WTC11 (cell line): Measurements from ENCODE around the gene OSR1. TPM values are rescaled to one million over a fixed set of nuclear protein-coding genes. Genes with fewer than 3 reads are reported as not detected.

ENCODE experiments used
- ATAC-seq: fragments of 200-7000 bp; cut with Tn5 transposase; 2 replicates; pipeline ENCODE4 v1.10.0; 2021; ENCODE audit warnings: mild to moderate bottlenecking, moderate library complexity
- CTCF ChIA-PET: fragments of 300-600 bp; sonication (Branson Sonifier 250); formaldehyde crosslinking; loops from one replicate; lab custom pipeline; 2021; ENCODE audit warnings: antibody characterized with exemption; lab: Charles Lee
- POLR2A ChIA-PET: fragments of 350-600 bp; sonication (Branson Sonifier 250); formaldehyde crosslinking; loops from one replicate; lab custom pipeline; 2021; ENCODE audit warnings: antibody characterized with exemption; lab: Charles Lee
- DNase-seq: peaks from one replicate; pipeline ENCODE4 v3.0.0; 2021; ENCODE audit warnings: low spot score
- H3K27ac Mint-ChIP-seq: 2 replicates; pipeline ENCODE4 v1.8.0; 2021; ENCODE audit warnings: mixed read lengths
- H3K27me3 Mint-ChIP-seq: 2 replicates; pipeline ENCODE4 v1.8.0; 2021; ENCODE audit warnings: low read depth, mild to moderate bottlenecking, moderate library complexity, mixed read lengths
- H3K36me3 Mint-ChIP-seq: 2 replicates; pipeline ENCODE4 v1.8.0; 2021; ENCODE audit warnings: mixed read lengths
- H3K4me1 Mint-ChIP-seq: 2 replicates; pipeline ENCODE4 v1.8.0; 2022; ENCODE audit warnings: mixed read lengths
- H3K4me3 Mint-ChIP-seq: 2 replicates; pipeline ENCODE4 v1.8.0; 2021; ENCODE audit warnings: mild to moderate bottlenecking, moderate library complexity, mixed read lengths
- H3K9me3 Mint-ChIP-seq: 2 replicates; pipeline ENCODE4 v1.8.0; 2021; ENCODE audit warnings: mixed read lengths
- ATF1 ChIP-seq: sonication (generic); formaldehyde crosslinking; IDR thresholded peaks from 2 replicates; pipeline ENCODE4 v1.8.1; 2023; ENCODE audit warnings: mild to moderate bottlenecking, moderate library complexity, missing genetic modification reagents
- MYBL2 ChIP-seq: sonication (generic); formaldehyde crosslinking; IDR thresholded peaks from 2 replicates; pipeline ENCODE4 v1.8.1; 2023; ENCODE audit warnings: mild to moderate bottlenecking, moderate library complexity, missing genetic modification reagents
- SMAD4 ChIP-seq: sonication (generic); formaldehyde crosslinking; IDR thresholded peaks from 2 replicates; pipeline ENCODE4 v1.8.0; 2022; ENCODE audit warnings: mild to moderate bottlenecking, missing genetic modification reagents
- TEAD1 ChIP-seq: sonication (generic); formaldehyde crosslinking; IDR thresholded peaks from 2 replicates; pipeline ENCODE4 v1.8.0; 2022; ENCODE audit warnings: mild to moderate bottlenecking, missing genetic modification reagents
- ZBTB21 ChIP-seq: sonication (generic); formaldehyde crosslinking; IDR thresholded peaks from 2 replicates; pipeline ENCODE4 v1.8.1; 2023; ENCODE audit warnings: mild to moderate bottlenecking, missing genetic modification reagents, borderline replicate concordance
- ZNF121 ChIP-seq: sonication (generic); formaldehyde crosslinking; IDR thresholded peaks from 2 replicates; pipeline ENCODE4 v1.8.0; 2023; ENCODE audit warnings: missing genetic modification reagents
- ZNF671 ChIP-seq: fragments of 250-450 bp; sonication (Bioruptor Pico); IDR thresholded peaks from 2 replicates; pipeline ENCODE4 v1.8.0; 2021; ENCODE audit warnings: mild to moderate bottlenecking
- total RNA-seq: library from RNA; stranded (reverse); gene quantifications from 3 replicates; pipeline ENCODE4 v1.2.3, GENCODE V29; 2021
- TF ChIP-seq, protein P1 (sequence below): sonication (generic); formaldehyde crosslinking; IDR thresholded peaks from 2 replicates; pipeline ENCODE4 v1.8.0; 2022; ENCODE audit warnings: mild to moderate bottlenecking, missing genetic modification reagents
- TF ChIP-seq, protein P2 (sequence below): sonication (generic); formaldehyde crosslinking; IDR thresholded peaks from 2 replicates; pipeline ENCODE4 v1.8.0; 2023; ENCODE audit warnings: missing genetic modification reagents, mild to moderate bottlenecking, borderline replicate concordance
- TF ChIP-seq, protein P3 (sequence below): sonication (generic); formaldehyde crosslinking; IDR thresholded peaks from 2 replicates; pipeline ENCODE4 v1.8.0; 2022; ENCODE audit warnings: mild to moderate bottlenecking, missing genetic modification reagents
- TF ChIP-seq, protein P4 (sequence below): sonication (generic); formaldehyde crosslinking; IDR thresholded peaks from 2 replicates; pipeline ENCODE4 v1.8.1; 2023; ENCODE audit warnings: mild to moderate bottlenecking, missing genetic modification reagents, moderate library complexity
- TF ChIP-seq, protein P5 (sequence below): sonication (generic); formaldehyde crosslinking; IDR thresholded peaks from 2 replicates; pipeline ENCODE4 v1.8.1; 2022; ENCODE audit warnings: low read depth, mild to moderate bottlenecking, moderate library complexity, missing genetic modification reagents, borderline replicate concordance
- TF ChIP-seq, protein P6 (sequence below): sonication (generic); formaldehyde crosslinking; IDR thresholded peaks from 2 replicates; pipeline ENCODE4 v1.8.1; 2022; ENCODE audit warnings: mild to moderate bottlenecking, moderate library complexity, missing genetic modification reagents
- TF ChIP-seq, protein P7 (sequence below): sonication (generic); formaldehyde crosslinking; IDR thresholded peaks from 2 replicates; pipeline ENCODE4 v1.8.1; 2022; ENCODE audit warnings: mild to moderate bottlenecking, missing genetic modification reagents, moderate library complexity, borderline replicate concordance
- TF ChIP-seq, protein P8 (sequence below): fragments of 250-450 bp; sonication (Bioruptor Pico); IDR thresholded peaks from 2 replicates; pipeline ENCODE4 v1.9.0; 2021; ENCODE audit warnings: mild to moderate bottlenecking
- TF ChIP-seq, protein P9 (sequence below): sonication (generic); formaldehyde crosslinking; conservative IDR thresholded peaks from 2 replicates; pipeline ENCODE4 v1.8.1; 2022; ENCODE audit warnings: mild to moderate bottlenecking, missing genetic modification reagents
- TF ChIP-seq, protein P10 (sequence below): fragments of 250-450 bp; sonication (Bioruptor Pico); IDR thresholded peaks from 2 replicates; pipeline ENCODE4 v1.9.0; 2021; ENCODE audit warnings: moderate library complexity, mild to moderate bottlenecking, inconsistent platforms, borderline replicate concordance
- TF ChIP-seq, protein P11 (sequence below): sonication (generic); formaldehyde crosslinking; IDR thresholded peaks from 2 replicates; pipeline ENCODE4 v1.8.1; 2023; ENCODE audit warnings: mild to moderate bottlenecking, missing genetic modification reagents

The OSR1 gene
- total RNA-seq, 1 experiment from 2014 or later = 0.22 TPM

DNA sequence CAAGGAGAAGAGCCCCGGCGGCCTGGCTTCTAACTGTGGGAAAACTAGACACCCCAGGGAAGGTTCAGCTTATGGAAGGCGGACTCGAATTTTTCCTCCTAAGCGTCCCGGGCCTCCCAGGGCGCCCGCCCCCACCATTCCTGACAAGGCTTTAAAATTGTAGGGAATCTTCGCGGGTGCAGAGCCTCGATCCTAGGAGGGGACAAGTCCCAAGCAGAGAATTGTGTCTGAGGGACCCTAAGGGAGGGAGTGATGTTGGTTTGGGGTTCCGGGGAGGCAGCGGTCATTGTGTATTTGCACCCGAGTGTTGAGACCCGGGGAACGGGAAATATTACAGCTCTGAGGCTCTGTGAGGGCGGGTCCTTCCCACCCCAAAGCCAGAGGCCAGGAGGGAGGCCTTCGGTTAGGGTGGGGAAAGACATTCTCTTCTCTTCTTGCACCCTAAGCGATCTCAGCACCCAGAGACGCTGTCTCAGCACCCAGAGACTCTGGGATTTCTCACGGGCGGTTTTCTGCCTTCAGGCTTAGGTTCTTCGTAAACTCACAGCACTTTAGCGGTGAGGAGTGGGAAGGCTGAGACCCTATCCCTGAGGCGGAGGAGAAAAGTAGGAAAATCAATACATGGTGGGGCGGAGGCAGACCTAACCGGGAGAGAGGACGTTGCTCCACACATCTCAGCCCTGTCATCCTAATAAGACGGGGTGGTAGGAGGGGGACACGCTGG lies 7.6 kb downstream of the OSR1 start:
- ATAC-seq (no peak), DNase-seq (no peak)
- Mint-ChIP-seq H3K4me3 (peak overlapping the region; percentile 68), H3K36me3 (0 out of 2 replicates have a peak, but pooled peaks cover 3% of the 10 kb centered on the region), H3K27me3 (peaks cover 93% of the 10 kb centered on the region), H3K4me1 (peaks cover 34% of the 10 kb centered on the region), H3K27ac (no peak overlapping the region), H3K9me3 (no peaks in the 10 kb centered on the region)
- POLR2A ChIA-PET = no interaction called here
- CTCF ChIA-PET = interaction anchor here (0.6 to 4.5 kb wide), 12 partner anchors 9 to 830 kb away, joined by 3 to 73 read pairs (median 5); partner anchors contain the start of gene OSR1
- TF ChIP-seq, protein P1, sequence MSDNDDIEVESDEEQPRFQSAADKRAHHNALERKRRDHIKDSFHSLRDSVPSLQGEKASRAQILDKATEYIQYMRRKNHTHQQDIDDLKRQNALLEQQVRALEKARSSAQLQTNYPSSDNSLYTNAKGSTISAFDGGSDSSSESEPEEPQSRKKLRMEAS (CRISPR knock-in tag) = no peak
- TF ChIP-seq, protein P2, sequence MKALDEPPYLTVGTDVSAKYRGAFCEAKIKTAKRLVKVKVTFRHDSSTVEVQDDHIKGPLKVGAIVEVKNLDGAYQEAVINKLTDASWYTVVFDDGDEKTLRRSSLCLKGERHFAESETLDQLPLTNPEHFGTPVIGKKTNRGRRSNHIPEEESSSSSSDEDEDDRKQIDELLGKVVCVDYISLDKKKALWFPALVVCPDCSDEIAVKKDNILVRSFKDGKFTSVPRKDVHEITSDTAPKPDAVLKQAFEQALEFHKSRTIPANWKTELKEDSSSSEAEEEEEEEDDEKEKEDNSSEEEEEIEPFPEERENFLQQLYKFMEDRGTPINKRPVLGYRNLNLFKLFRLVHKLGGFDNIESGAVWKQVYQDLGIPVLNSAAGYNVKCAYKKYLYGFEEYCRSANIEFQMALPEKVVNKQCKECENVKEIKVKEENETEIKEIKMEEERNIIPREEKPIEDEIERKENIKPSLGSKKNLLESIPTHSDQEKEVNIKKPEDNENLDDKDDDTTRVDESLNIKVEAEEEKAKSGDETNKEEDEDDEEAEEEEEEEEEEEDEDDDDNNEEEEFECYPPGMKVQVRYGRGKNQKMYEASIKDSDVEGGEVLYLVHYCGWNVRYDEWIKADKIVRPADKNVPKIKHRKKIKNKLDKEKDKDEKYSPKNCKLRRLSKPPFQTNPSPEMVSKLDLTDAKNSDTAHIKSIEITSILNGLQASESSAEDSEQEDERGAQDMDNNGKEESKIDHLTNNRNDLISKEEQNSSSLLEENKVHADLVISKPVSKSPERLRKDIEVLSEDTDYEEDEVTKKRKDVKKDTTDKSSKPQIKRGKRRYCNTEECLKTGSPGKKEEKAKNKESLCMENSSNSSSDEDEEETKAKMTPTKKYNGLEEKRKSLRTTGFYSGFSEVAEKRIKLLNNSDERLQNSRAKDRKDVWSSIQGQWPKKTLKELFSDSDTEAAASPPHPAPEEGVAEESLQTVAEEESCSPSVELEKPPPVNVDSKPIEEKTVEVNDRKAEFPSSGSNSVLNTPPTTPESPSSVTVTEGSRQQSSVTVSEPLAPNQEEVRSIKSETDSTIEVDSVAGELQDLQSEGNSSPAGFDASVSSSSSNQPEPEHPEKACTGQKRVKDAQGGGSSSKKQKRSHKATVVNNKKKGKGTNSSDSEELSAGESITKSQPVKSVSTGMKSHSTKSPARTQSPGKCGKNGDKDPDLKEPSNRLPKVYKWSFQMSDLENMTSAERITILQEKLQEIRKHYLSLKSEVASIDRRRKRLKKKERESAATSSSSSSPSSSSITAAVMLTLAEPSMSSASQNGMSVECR = no peak
- TF ChIP-seq, protein P3, sequence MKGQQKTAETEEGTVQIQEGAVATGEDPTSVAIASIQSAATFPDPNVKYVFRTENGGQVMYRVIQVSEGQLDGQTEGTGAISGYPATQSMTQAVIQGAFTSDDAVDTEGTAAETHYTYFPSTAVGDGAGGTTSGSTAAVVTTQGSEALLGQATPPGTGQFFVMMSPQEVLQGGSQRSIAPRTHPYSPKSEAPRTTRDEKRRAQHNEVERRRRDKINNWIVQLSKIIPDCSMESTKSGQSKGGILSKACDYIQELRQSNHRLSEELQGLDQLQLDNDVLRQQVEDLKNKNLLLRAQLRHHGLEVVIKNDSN (CRISPR knock-in tag) = no peak
- TF ChIP-seq, protein P4, sequence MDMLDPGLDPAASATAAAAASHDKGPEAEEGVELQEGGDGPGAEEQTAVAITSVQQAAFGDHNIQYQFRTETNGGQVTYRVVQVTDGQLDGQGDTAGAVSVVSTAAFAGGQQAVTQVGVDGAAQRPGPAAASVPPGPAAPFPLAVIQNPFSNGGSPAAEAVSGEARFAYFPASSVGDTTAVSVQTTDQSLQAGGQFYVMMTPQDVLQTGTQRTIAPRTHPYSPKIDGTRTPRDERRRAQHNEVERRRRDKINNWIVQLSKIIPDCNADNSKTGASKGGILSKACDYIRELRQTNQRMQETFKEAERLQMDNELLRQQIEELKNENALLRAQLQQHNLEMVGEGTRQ (CRISPR knock-in tag) = no peak
- TF ChIP-seq TEAD1 (CRISPR knock-in tag) (no peak), ZNF671 (CRISPR knock-in tag) (no peak), SMAD4 (CRISPR knock-in tag) (no peak), ZNF121 (no peak), MYBL2 (CRISPR knock-in tag) (no peak), ZBTB21 (CRISPR knock-in tag) (no peak), ATF1 (no peak)
- TF ChIP-seq, protein P5, sequence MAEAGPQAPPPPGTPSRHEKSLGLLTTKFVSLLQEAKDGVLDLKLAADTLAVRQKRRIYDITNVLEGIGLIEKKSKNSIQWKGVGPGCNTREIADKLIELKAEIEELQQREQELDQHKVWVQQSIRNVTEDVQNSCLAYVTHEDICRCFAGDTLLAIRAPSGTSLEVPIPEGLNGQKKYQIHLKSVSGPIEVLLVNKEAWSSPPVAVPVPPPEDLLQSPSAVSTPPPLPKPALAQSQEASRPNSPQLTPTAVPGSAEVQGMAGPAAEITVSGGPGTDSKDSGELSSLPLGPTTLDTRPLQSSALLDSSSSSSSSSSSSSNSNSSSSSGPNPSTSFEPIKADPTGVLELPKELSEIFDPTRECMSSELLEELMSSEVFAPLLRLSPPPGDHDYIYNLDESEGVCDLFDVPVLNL (CRISPR knock-in tag) = no peak
- TF ChIP-seq, protein P6, sequence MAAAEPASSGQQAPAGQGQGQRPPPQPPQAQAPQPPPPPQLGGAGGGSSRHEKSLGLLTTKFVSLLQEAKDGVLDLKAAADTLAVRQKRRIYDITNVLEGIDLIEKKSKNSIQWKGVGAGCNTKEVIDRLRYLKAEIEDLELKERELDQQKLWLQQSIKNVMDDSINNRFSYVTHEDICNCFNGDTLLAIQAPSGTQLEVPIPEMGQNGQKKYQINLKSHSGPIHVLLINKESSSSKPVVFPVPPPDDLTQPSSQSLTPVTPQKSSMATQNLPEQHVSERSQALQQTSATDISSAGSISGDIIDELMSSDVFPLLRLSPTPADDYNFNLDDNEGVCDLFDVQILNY (CRISPR knock-in tag) = no peak
- TF ChIP-seq, protein P7, sequence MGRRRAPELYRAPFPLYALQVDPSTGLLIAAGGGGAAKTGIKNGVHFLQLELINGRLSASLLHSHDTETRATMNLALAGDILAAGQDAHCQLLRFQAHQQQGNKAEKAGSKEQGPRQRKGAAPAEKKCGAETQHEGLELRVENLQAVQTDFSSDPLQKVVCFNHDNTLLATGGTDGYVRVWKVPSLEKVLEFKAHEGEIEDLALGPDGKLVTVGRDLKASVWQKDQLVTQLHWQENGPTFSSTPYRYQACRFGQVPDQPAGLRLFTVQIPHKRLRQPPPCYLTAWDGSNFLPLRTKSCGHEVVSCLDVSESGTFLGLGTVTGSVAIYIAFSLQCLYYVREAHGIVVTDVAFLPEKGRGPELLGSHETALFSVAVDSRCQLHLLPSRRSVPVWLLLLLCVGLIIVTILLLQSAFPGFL = no peak
- TF ChIP-seq, protein P8, sequence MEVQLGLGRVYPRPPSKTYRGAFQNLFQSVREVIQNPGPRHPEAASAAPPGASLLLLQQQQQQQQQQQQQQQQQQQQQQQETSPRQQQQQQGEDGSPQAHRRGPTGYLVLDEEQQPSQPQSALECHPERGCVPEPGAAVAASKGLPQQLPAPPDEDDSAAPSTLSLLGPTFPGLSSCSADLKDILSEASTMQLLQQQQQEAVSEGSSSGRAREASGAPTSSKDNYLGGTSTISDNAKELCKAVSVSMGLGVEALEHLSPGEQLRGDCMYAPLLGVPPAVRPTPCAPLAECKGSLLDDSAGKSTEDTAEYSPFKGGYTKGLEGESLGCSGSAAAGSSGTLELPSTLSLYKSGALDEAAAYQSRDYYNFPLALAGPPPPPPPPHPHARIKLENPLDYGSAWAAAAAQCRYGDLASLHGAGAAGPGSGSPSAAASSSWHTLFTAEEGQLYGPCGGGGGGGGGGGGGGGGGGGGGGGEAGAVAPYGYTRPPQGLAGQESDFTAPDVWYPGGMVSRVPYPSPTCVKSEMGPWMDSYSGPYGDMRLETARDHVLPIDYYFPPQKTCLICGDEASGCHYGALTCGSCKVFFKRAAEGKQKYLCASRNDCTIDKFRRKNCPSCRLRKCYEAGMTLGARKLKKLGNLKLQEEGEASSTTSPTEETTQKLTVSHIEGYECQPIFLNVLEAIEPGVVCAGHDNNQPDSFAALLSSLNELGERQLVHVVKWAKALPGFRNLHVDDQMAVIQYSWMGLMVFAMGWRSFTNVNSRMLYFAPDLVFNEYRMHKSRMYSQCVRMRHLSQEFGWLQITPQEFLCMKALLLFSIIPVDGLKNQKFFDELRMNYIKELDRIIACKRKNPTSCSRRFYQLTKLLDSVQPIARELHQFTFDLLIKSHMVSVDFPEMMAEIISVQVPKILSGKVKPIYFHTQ (CRISPR knock-in tag) = no peak
- TF ChIP-seq, protein P9, sequence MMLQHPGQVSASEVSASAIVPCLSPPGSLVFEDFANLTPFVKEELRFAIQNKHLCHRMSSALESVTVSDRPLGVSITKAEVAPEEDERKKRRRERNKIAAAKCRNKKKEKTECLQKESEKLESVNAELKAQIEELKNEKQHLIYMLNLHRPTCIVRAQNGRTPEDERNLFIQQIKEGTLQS (CRISPR knock-in tag) = no peak
- TF ChIP-seq, protein P10, sequence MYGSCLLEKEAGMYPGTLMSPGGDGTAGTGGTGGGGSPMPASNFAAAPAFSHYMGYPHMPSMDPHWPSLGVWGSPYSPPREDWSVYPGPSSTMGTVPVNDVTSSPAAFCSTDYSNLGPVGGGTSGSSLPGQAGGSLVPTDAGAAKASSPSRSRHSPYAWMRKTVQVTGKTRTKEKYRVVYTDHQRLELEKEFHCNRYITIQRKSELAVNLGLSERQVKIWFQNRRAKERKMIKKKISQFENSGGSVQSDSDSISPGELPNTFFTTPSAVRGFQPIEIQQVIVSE (CRISPR knock-in tag) = no peak
- TF ChIP-seq, protein P11, sequence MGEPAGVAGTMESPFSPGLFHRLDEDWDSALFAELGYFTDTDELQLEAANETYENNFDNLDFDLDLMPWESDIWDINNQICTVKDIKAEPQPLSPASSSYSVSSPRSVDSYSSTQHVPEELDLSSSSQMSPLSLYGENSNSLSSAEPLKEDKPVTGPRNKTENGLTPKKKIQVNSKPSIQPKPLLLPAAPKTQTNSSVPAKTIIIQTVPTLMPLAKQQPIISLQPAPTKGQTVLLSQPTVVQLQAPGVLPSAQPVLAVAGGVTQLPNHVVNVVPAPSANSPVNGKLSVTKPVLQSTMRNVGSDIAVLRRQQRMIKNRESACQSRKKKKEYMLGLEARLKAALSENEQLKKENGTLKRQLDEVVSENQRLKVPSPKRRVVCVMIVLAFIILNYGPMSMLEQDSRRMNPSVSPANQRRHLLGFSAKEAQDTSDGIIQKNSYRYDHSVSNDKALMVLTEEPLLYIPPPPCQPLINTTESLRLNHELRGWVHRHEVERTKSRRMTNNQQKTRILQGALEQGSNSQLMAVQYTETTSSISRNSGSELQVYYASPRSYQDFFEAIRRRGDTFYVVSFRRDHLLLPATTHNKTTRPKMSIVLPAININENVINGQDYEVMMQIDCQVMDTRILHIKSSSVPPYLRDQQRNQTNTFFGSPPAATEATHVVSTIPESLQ = no peak
